Neural cell (in vitro differentiated cells): ENCODE measurements around the gene ACLY. TPM values are rescaled to one million over a fixed set of nuclear protein-coding genes. Genes with fewer than 3 reads are reported as not detected.

Experiments used
- H2AFZ ChIP-seq: fragments of 200-600, 300-800 bp; sonication (generic), shearing (Covaris generic); 2 replicates; pipeline ENCODE4 v1.6.0; 2014; ENCODE audit warnings: low read depth, mild to moderate bottlenecking, antibody characterized with exemption, low read length, moderate library complexity
- H3F3A ChIP-seq: fragments of 200-600 bp; shearing (Covaris generic); 2 replicates; pipeline ENCODE4 v1.6.1; 2016; ENCODE audit warnings: mild to moderate bottlenecking, moderate library complexity, mixed read lengths, antibody characterized with exemption, low read length; ENCODE audit not compliant: insufficient read depth, poor library complexity, severe bottlenecking
- H3K27ac ChIP-seq: fragments of 200-600, 300-800 bp; sonication (generic), shearing (Covaris generic); 2 replicates; pipeline ENCODE4 v1.5.1; 2014; ENCODE audit warnings: mild to moderate bottlenecking, low read length, moderate library complexity
- H3K27me3 ChIP-seq: fragments of 300-800, 200-600 bp; sonication (generic), shearing (Covaris generic); 2 replicates; pipeline ENCODE4 v1.6.0; 2014; ENCODE audit warnings: mild to moderate bottlenecking, low read depth, low read length, moderate library complexity; ENCODE audit not compliant: insufficient read depth
- H3K36me3 ChIP-seq: fragments of 300-800, 200-600 bp; sonication (generic), shearing (Covaris generic); 2 replicates; pipeline ENCODE4 v1.5.1; 2014; ENCODE audit warnings: mild to moderate bottlenecking, antibody characterized with exemption, low read length, moderate library complexity; ENCODE audit not compliant: insufficient read depth
- H3K4me2 ChIP-seq: fragments of 300-800, 200-600 bp; sonication (generic), shearing (Covaris generic); 2 replicates; pipeline ENCODE4 v1.6.0; 2014; ENCODE audit warnings: mild to moderate bottlenecking, low read length
- H3K4me3 ChIP-seq: fragments of 300-800, 200-600 bp; sonication (generic), shearing (Covaris generic); 2 replicates; pipeline ENCODE4 v1.5.1; 2014; ENCODE audit warnings: mild to moderate bottlenecking, low read length, moderate library complexity
- H3K79me2 ChIP-seq: fragments of 200-600 bp; shearing (Covaris generic); replicated peaks from 2 replicates; pipeline ENCODE4 v1.6.0; 2014; ENCODE audit warnings: mild to moderate bottlenecking, low read length, moderate library complexity; ENCODE audit not compliant: insufficient read depth
- H3K9ac ChIP-seq: fragments of 300-800, 200-600 bp; sonication (generic), shearing (Covaris generic); 2 replicates; pipeline ENCODE4 v1.6.1; 2016; ENCODE audit warnings: mild to moderate bottlenecking, low read length, mixed read lengths
- H3K9me2 ChIP-seq: fragments of 200-600 bp; shearing (Covaris generic); 2 replicates; pipeline ENCODE4 v1.6.1; 2016; ENCODE audit warnings: mild to moderate bottlenecking, low read length, mixed read lengths; ENCODE audit not compliant: insufficient read depth
- H3K9me3 ChIP-seq: fragments of 200-600, 300-800 bp; sonication (generic), shearing (Covaris generic); 2 replicates; pipeline ENCODE4 v1.6.1; 2016; ENCODE audit warnings: mild to moderate bottlenecking, mixed run types, low read length, moderate library complexity, mixed read lengths
- H4K20me1 ChIP-seq: fragments of 200-600 bp; shearing (Covaris generic); 2 replicates; pipeline ENCODE4 v1.6.1; 2016; ENCODE audit warnings: mild to moderate bottlenecking, mixed run types; ENCODE audit not compliant: insufficient read depth
- CTCF ChIP-seq: fragments of 450-650 bp; IDR thresholded peaks from 2 replicates; pipeline ENCODE4 v1.5.1; 2014; ENCODE audit warnings: antibody characterized with exemption, mild to moderate bottlenecking, moderate library complexity; ENCODE audit not compliant: poor library complexity, severe bottlenecking
- EP300 ChIP-seq: fragments of 450-650 bp; conservative IDR thresholded peaks from 2 replicates; pipeline ENCODE4 v1.6.1; 2014; ENCODE audit warnings: antibody characterized with exemption, mild to moderate bottlenecking, moderate library complexity; ENCODE audit not compliant: poor library complexity, severe bottlenecking
- EZH2 ChIP-seq: fragments of 200-600, 300-800 bp; shearing (Covaris generic), sonication (generic); IDR thresholded peaks from 2 replicates; pipeline ENCODE4 v1.6.1; 2014; ENCODE audit warnings: antibody characterized with exemption, low read length, borderline replicate concordance, mild to moderate bottlenecking; ENCODE audit not compliant: insufficient read depth, poor library complexity, severe bottlenecking
- MXI1 ChIP-seq: fragments of 450-650 bp; conservative IDR thresholded peaks from 2 replicates; pipeline ENCODE4 v1.6.1; 2014; ENCODE audit warnings: antibody characterized with exemption, mild to moderate bottlenecking; ENCODE audit not compliant: poor library complexity, severe bottlenecking
- POLR2AphosphoS5 ChIP-seq: IDR thresholded peaks from 2 replicates; pipeline ENCODE4 v1.6.1; 2012
- RAD21 ChIP-seq: fragments of 450-650 bp; conservative IDR thresholded peaks from 2 replicates; pipeline ENCODE4 v1.6.1; 2014; ENCODE audit warnings: antibody characterized with exemption, mild to moderate bottlenecking, moderate library complexity
- SMC3 ChIP-seq: fragments of 450-650 bp; conservative IDR thresholded peaks from 2 replicates; pipeline ENCODE4 v1.6.1; 2014; ENCODE audit warnings: antibody characterized with exemption, mild to moderate bottlenecking, moderate library complexity; ENCODE audit not compliant: poor library complexity
- TAF1 ChIP-seq: IDR thresholded peaks from 2 replicates; pipeline ENCODE4 v1.6.1; 2012; ENCODE audit warnings: low read depth
- polyA minus RNA-seq: library from RNA; depleted of rRNA, polyadenylated mRNA; stranded (reverse); fragments of >200 nt; gene quantifications from 2 replicates; pipeline ENCODE4 v1.2.3, GENCODE V29; 2014
- polyA plus RNA-seq: library from polyadenylated mRNA; depleted of rRNA; stranded (reverse); fragments of >200 nt; gene quantifications from 2 replicates; pipeline ENCODE4 v1.2.3, GENCODE V29; 2014
- TF ChIP-seq, protein P1 (sequence below): IDR thresholded peaks from 2 replicates; pipeline ENCODE4 v1.6.1; 2012; ENCODE audit warnings: borderline replicate concordance

The ACLY gene
- polyA plus RNA-seq (136 and 148 TPM in 2 replicates), polyA minus RNA-seq (196 and 204 TPM in 2 replicates)

GRCh38 chr17:41918314-41919164 lies at the start of gene ACLY:
Gene ACLY (minus strand): TSS chr17:41918951. CDS start chr17:41913873, 5,078 bp downstream.
- H3K9ac ChIP-seq, result peak within 1 kb of the TSS; percentile 95
- no peaks in the 10 kb centered on the region for H3K9me3 ChIP-seq
- peak within 1 kb of the TSS; percentile 89 for H3K27ac ChIP-seq
- H3K9me2 ChIP-seq, result no peaks in the 10 kb centered on the region
- no peaks in the 10 kb centered on the region for H3K36me3 ChIP-seq
- peaks cover 51% of the 10 kb centered on the region for H3K79me2 ChIP-seq
- peak within 1 kb of the TSS; percentile 100 for H3K4me3 ChIP-seq
- peaks cover 7% of the 10 kb centered on the region for H4K20me1 ChIP-seq
- peak; percentile 34 for TF ChIP-seq EP300
- peak; percentile 24 for TF ChIP-seq SMC3
- TF ChIP-seq, protein P1, sequence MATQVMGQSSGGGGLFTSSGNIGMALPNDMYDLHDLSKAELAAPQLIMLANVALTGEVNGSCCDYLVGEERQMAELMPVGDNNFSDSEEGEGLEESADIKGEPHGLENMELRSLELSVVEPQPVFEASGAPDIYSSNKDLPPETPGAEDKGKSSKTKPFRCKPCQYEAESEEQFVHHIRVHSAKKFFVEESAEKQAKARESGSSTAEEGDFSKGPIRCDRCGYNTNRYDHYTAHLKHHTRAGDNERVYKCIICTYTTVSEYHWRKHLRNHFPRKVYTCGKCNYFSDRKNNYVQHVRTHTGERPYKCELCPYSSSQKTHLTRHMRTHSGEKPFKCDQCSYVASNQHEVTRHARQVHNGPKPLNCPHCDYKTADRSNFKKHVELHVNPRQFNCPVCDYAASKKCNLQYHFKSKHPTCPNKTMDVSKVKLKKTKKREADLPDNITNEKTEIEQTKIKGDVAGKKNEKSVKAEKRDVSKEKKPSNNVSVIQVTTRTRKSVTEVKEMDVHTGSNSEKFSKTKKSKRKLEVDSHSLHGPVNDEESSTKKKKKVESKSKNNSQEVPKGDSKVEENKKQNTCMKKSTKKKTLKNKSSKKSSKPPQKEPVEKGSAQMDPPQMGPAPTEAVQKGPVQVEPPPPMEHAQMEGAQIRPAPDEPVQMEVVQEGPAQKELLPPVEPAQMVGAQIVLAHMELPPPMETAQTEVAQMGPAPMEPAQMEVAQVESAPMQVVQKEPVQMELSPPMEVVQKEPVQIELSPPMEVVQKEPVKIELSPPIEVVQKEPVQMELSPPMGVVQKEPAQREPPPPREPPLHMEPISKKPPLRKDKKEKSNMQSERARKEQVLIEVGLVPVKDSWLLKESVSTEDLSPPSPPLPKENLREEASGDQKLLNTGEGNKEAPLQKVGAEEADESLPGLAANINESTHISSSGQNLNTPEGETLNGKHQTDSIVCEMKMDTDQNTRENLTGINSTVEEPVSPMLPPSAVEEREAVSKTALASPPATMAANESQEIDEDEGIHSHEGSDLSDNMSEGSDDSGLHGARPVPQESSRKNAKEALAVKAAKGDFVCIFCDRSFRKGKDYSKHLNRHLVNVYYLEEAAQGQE, result peak; percentile 61
- TF ChIP-seq EZH2, result no peak
- TF ChIP-seq POLR2AphosphoS5, result peak; percentile 88
- TF ChIP-seq CTCF, result no peak
- peak; percentile 92 for TF ChIP-seq MXI1
- TF ChIP-seq TAF1, result peak; percentile 58
- H3F3A ChIP-seq, result no peaks in the 10 kb centered on the region
- peak within 1 kb of the TSS; percentile 87 for H3K4me2 ChIP-seq
- H2AFZ ChIP-seq, result peak within 1 kb of the TSS; percentile 88
- no peaks in the 10 kb centered on the region for H3K27me3 ChIP-seq

DNA sequence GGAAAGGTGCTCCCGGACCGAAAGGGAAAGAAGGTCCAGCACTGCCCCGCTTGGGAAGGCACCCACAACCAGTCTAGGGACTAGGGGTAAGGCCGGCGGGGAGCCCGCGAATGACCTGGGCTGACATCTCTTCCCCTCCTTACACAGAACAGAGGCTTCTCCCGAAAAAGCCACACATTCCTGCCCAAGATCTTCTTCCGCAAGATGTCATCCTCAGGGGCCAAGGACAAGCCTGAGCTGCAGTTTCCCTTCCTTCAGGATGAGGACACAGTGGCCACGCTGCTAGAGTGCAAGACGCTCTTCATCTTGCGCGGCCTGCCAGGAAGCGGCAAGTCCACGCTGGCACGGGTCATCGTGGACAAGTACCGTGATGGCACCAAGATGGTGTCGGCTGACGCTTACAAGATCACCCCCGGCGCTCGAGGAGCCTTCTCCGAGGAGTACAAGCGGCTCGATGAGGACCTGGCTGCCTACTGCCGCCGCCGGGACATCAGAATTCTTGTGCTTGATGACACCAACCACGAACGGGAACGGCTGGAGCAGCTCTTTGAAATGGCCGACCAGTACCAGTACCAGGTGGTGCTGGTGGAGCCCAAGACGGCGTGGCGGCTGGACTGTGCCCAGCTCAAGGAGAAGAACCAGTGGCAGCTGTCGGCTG lies 49.3 kb upstream of the ACLY start:
- TF ChIP-seq SMC3 (no peak), TAF1 (no peak), EZH2 (no peak), EP300 (no peak), POLR2AphosphoS5 (no peak), MXI1 (no peak), RAD21 (no peak), CTCF (no peak)
- TF ChIP-seq, protein P1, result no peak
- no peak overlapping the region for H3K4me2 ChIP-seq
- no peaks in the 10 kb centered on the region for H3F3A ChIP-seq
- no peak overlapping the region for H3K27ac ChIP-seq
- H2AFZ ChIP-seq, result no peak overlapping the region
- H3K4me3 ChIP-seq, result peak overlapping the region; percentile 91
- peaks cover 18% of the 10 kb centered on the region for H3K79me2 ChIP-seq
- no peaks in the 10 kb centered on the region for H4K20me1 ChIP-seq
- peaks cover 5% of the 10 kb centered on the region for H3K36me3 ChIP-seq
- H3K9ac ChIP-seq, result peak overlapping the region; percentile 85
- no peaks in the 10 kb centered on the region for H3K9me2 ChIP-seq
- no peaks in the 10 kb centered on the region for H3K27me3 ChIP-seq
- no peaks in the 10 kb centered on the region for H3K9me3 ChIP-seq
